GM12873 (cell line): ENCODE data around the gene CATSPERD.

ENCODE experiments used
- TF ChIP-seq, protein P1 (sequence below): IDR thresholded peaks from 2 replicates; pipeline ENCODE4 v1.5.1; 2012; ENCODE audit warnings: low read depth, mild to moderate bottlenecking, moderate library complexity, low read length, control low read depth; ENCODE audit not compliant: insufficient read depth; ENCODE audit errors: missing control alignments

CATSPERD gene

DNA sequence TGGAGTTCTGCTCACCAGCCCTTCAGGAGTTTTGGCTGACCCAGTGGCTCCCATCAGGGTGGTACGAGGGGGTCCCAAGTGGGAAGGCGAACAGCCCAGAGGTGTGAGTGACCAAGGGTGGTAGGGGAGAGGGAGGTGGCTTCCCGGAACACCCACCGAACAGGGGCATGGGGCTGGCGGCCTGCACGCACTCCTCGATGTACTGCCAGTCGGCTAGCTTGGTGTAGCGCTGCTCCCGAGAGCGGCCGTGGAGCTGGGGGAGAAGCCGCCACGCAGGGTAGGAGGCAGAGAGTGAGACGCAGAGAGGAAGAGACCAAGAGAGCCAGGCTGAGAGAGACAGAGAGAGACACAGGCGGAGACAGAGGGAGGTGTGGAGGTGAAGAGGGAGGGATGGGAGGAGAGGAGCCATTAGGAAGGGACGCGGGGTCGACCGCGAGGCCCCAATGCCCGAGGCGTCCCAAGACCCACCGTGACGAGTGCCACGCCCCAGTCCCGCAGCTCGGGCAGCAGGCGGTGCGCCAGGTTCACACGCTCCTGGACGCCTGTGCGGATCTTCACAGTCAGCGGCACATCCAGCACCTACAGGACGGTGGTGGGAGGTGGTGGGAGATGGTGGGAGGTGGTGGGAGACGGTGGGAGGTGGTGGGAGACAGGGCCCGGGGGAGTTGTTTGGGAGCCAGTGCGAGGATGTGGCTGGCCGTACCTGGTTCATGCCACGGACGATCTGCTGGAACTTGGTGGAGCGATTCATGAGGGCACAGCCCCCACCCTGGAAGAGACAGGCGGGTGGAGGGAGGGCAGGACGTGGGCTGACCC is 66.4 kb downstream of the CATSPERD start:
- TF ChIP-seq, protein P1, sequence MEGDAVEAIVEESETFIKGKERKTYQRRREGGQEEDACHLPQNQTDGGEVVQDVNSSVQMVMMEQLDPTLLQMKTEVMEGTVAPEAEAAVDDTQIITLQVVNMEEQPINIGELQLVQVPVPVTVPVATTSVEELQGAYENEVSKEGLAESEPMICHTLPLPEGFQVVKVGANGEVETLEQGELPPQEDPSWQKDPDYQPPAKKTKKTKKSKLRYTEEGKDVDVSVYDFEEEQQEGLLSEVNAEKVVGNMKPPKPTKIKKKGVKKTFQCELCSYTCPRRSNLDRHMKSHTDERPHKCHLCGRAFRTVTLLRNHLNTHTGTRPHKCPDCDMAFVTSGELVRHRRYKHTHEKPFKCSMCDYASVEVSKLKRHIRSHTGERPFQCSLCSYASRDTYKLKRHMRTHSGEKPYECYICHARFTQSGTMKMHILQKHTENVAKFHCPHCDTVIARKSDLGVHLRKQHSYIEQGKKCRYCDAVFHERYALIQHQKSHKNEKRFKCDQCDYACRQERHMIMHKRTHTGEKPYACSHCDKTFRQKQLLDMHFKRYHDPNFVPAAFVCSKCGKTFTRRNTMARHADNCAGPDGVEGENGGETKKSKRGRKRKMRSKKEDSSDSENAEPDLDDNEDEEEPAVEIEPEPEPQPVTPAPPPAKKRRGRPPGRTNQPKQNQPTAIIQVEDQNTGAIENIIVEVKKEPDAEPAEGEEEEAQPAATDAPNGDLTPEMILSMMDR = no peak

DNA sequence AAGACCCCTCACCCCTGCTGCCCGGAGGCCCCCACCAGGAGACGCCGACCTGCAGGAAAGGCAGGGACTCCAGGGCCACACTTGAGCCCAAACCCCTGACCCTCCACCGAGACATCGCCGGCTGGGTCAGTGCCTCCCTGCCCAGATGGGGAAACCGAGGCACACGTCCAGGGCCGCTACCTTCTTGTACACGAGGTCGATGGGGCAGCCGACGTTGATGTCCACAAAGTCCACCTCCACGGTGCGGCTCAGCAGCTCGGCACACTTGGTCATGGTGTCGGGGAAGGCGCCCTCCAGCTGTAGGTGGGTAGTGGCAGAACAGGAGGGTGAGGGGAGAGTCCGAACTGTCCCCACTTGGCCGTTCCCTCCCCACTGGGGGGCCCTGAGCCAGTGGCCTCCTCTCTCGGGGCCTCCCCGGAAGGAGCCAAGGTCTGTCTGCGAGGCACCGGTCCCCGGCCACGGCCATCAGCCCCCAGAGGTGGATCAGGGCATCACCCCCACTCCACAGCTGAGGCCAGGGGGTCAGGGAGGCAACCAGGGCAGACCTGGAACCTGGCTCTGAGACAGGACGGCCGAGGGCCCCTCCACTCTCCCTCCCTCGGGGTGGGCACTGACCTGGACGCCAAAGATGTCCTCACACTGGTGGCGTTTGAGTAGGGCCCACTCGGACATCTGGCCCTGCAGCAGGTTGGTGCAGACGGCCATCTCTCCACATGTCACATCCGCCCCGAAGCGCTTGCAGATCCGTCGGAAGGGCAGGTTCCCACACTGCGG is 67.2 kb downstream of the CATSPERD start:
- TF ChIP-seq, protein P1 = no peak

DNA sequence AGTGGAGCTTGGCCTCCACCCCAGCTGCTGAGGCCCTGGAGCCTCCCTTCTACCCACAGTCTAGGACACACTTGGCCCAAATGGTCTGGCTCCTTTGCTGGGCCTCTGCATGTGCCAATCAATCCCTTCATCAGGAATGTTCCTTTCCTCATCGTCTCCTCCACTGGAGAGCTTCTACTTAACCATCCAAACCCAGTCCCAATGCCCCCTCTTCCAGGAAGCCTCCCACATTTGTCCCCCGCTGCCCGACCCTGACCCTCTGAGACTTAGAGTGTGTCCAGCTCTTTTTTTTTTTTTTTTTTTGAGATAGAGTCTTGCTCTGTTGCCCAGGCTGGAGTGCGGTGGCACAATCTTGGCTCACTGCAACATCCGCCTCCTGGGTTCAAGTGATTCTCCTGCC is 68.0 kb downstream of the CATSPERD start:
- TF ChIP-seq, protein P1 = no peak

DNA sequence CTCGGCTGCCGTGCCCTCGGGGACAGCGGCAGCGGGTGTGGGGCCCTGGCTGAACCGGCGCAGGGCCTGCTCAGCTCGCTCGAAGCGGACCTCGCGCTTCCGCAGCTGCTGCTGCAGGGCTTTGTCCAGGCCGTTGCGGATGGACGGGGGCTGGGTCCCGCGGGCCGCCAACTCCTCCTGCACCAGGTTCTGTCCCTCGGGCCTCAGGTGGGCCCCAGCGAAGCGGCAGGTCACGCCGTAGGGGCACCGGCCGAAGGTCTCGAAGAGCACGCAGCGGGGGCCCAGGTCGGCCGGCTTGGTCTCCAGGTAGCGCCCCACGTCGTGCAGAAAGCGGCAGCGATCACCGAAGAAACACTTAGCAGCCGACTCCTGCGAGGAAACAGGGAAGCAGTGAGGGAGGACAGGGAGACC is 68.9 kb downstream of the CATSPERD start:
- TF ChIP-seq, protein P1 = no peak

- TF ChIP-seq, protein P1 = no peak
These were observed 69.6 kb downstream of the CATSPERD start for GRCh38 chr19:5789886-5790558.

GRCh38 chr19:5790559-5791520 is 70.4 kb downstream of the CATSPERD start, which contains the start of gene DUS3L:
TSS of gene DUS3L (minus strand) at chr19:5791163. CDS start at chr19:5791141, 22 bp downstream.
- TF ChIP-seq, protein P1 = no peak
